AG09309 (cell line): ENCODE data around the gene PITHD1.
A peak's percentile ranks its signal among the peaks of the same experiment; 100 is the strongest.

Experiments used
- DNase-seq: peaks from one replicate; pipeline ENCODE4 v3.0.0-alpha.2; 2010; ENCODE audit warnings: low read depth
- H3K4me3 ChIP-seq: 2 replicates; pipeline ENCODE4 v1.5.1; 2011; ENCODE audit warnings: mild to moderate bottlenecking, low read depth, low read length, moderate library complexity; ENCODE audit not compliant: control insufficient read depth
- CTCF ChIP-seq: IDR thresholded peaks from 2 replicates; pipeline ENCODE4 v1.5.1; 2011; ENCODE audit warnings: mild to moderate bottlenecking, low read depth, low read length, inconsistent platforms; ENCODE audit not compliant: insufficient read depth, control insufficient read depth; ENCODE audit errors: missing control alignments

PITHD1 gene

GRCh38 chr1:23756676-23757075 is 21.5 kb upstream of the PITHD1 start:
- DNase-seq, result no peak
- TF ChIP-seq CTCF, result no peak
- no peak overlapping the region for H3K4me3 ChIP-seq

DNA sequence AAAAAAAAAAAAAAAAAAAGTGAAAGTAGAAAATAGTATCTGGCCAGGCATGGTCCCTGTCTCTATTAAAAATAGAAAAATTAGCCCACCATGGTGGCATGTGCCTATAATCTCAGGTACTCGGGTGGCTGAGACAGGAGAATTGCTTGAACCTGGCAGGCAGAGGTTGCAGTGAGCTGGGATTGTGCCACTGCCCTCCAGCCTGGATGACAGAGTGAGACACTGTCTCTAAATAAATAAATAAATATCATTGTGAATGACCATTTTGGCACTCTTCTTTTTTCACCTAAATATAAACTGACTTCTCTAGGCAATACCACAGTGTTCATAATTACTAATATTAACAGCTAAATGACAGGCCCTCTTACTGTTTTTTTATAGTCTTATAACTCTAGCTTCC is 20.4 kb upstream of the PITHD1 start:
- no peak for DNase-seq
- no peak for TF ChIP-seq CTCF
- no peak overlapping the region for H3K4me3 ChIP-seq

DNA sequence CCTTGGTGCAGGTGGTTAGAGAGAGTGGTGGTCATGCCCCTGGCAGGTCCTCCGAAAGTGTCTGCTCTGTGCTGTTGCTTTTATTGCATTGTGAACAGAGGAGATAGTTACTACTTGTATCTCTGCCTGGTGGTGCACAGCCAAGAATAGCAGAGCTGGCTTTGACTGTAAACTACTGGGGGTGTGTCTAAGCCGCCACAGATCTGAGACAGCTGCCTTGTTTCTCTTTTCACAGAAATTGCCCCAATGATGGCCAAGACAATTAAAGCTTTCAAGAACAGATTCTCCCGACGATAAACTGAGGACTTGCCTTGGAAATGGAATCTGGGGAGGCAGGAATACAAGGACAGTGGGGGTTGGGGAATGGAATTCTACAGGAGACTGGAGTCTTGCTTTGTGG is 18.9 kb upstream of the PITHD1 start:
- no peak for DNase-seq
- no peak overlapping the region for H3K4me3 ChIP-seq
- no peak for TF ChIP-seq CTCF

DNA sequence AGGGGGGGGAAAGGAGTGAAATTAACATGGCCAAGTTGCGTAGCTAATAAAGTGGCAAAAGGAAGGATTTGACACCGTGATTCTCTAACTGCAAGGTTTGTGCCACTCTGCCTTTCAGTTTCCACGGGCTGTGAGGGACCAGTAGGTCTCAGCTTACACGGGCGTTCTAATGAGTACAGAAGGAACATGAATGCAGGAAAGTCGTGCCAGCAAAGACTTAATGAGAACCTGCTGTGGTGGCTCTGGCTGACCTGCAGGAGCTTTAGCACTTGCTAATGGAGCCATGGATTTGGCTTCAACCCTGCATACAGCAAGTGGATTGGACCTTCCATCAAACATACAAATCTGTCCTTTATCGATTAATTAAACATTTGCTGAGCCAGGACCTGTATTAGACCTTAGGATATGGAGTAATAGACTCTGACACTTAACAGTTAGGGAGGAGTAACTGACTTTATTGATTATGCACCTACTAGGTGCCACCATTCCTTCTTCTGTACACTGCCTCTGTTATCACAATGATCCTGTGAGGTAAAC is 15.1 kb upstream of the PITHD1 start:
- no peak overlapping the region for H3K4me3 ChIP-seq
- no peak for TF ChIP-seq CTCF
- no peak for DNase-seq

DNA sequence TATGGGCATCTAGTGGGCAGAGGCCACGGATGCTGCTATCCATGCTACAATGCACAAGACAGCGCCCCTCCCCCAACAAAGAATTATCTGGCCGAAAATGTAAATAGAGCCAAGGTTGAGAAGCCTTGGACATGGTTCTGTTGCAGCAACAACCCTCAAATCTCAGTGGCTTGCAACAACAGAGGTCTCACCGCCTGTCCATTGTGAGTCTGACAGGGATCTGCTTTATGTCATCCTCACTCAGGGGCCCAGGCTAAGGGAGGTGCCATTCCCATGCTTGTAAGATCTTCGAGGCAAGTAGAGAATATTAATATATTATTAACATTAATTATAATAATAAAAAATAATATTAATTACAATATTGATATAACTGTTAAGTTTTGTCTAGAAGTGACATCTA is 9.5 kb upstream of the PITHD1 start:
- H3K4me3 ChIP-seq, result no peak overlapping the region
- no peak for TF ChIP-seq CTCF

GRCh38 chr1:23772049-23772853 is 6.0 kb upstream of the PITHD1 start:
- no peak for DNase-seq
- TF ChIP-seq CTCF, result peak; percentile 96
- no peak overlapping the region for H3K4me3 ChIP-seq

More for the DNA sequence above, 9.5 kb upstream of the PITHD1 start:
- DNase-seq, result no peak
